Left renal pelvis (tissue), 4 donors: Measurements from ENCODE around the gene ZNF44. TPM values are rescaled to one million over a fixed set of nuclear protein-coding genes. Genes with fewer than 3 reads are reported as not detected.

Experiments used
- DNase-seq, 4 donors: peaks; one replicate each; pipeline ENCODE4 v3.0.0-alpha.2; 2013; ENCODE audit warnings: low read depth in 4 of 4, low spot score in 3 of 4
- polyA plus RNA-seq, 4 donors: library from polyadenylated mRNA; unstranded; fragments of 120-200 nt; gene quantifications; one replicate each; pipeline ENCODE4 v1.2.1, GENCODE V29; 2013; ENCODE audit not compliant: insufficient read length in 4 of 4

ZNF44 gene
- polyA plus RNA-seq, 4 donors = 11.4 to 58.2 (median 52.7) TPM

GRCh38 chr19:12265921-12266704 lies 28.6 kb downstream of the ZNF44 start:
- no peak for DNase-seq

DNA sequence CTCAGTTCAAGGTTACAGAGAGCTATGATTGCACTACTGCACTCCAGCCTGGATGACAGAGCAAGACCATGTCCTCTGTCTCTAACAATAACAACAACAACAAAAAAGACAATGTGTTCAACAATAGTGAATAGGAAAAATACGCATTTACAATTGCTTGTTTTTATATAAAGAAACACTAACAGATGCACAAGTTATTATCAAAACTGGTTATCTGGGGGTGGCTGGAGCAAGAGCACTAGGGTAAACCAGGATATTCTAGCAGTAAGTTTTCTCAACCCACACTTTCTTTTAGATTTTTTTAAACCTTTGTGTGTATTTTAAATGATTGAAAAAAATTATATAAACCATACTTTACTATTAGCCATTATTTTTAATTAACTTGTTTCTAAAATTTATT lies 33.1 kb downstream of the ZNF44 start:
- DNase-seq = no peak

- no peak for DNase-seq
These were observed 33.8 kb downstream of the ZNF44 start for GRCh38 chr19:12260861-12261260.

GRCh38 chr19:12260236-12260635 lies 34.4 kb downstream of the ZNF44 start:
- no peak for DNase-seq

DNA sequence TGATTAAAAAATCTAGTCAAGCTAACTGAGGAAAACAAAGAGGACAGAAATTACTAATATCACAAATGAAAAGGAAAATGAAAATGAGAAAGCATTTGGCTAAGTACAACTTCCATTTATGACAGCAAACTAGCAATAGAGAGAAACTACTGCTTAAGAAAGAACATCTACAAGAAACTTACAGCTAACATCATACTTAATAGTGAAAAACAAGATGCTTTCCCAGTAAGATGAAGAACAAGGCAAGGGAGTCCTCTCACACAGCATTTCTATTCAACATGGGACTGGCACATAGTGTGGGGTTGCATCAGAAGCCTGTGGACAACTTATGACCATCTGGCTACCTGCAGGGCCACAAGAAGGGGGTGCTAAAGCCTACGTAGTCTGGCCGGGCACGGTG lies 39.3 kb downstream of the ZNF44 start:
- no peak for DNase-seq

- DNase-seq = no peak
These were observed 47.0 kb downstream of the ZNF44 start for GRCh38 chr19:12247644-12248222.

- no peak for DNase-seq
These were observed 50.3 kb downstream of the ZNF44 start for GRCh38 chr19:12244370-12244769.

DNA sequence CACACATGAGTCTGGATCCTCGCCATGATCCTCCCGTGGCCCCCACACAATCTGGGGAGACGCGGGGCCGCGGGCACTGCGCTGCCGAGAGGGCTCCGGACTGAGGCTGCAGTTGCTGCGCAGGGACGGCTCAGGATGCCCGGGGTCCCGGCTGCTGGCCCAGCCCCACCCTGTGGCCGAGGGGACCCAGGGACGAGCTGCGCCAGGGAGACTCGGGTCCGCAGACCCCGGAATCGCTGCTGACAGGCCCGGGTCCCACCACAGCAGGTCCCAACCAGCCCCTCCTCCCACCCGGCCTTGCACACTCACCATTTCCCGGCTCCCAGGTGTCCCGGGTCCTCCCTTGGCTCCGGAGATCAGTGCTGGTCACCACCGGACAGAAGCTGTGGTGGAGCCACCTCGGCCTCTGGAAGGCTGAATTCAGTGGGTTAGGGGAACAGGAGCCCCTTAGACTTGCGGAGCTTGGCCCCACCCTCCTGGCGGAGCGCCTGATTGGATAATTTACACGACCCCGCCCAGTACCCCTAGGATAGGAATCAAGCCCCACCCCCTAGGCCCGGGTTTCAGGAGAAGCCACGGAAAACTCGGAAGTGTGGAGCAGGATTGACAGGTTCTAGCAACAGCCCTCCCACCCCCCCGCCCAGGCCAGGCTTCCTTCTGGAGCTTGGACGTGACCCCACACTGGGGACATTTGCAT lies 57.4 kb downstream of the ZNF44 start:
- DNase-seq = no peak

DNA sequence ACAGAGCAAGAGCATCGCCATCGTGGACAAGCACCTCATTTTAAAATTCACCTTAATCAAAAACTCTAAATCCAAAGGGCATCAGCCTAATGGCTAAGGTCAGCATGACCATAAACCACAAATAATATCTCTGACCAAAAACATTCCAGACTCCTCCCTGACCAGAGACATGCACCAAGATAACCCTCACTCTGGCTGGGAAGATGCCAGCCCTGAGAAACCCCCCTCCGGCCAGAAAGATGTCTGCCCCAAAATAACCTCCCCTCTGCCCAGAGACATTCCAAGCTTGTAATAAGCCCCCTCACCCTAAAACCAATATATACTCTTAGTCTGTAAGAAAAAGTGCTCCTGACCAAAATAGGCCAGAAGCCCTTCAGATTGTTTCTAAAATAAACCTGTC lies 61.7 kb downstream of the ZNF44 start:
- DNase-seq = no peak

DNA sequence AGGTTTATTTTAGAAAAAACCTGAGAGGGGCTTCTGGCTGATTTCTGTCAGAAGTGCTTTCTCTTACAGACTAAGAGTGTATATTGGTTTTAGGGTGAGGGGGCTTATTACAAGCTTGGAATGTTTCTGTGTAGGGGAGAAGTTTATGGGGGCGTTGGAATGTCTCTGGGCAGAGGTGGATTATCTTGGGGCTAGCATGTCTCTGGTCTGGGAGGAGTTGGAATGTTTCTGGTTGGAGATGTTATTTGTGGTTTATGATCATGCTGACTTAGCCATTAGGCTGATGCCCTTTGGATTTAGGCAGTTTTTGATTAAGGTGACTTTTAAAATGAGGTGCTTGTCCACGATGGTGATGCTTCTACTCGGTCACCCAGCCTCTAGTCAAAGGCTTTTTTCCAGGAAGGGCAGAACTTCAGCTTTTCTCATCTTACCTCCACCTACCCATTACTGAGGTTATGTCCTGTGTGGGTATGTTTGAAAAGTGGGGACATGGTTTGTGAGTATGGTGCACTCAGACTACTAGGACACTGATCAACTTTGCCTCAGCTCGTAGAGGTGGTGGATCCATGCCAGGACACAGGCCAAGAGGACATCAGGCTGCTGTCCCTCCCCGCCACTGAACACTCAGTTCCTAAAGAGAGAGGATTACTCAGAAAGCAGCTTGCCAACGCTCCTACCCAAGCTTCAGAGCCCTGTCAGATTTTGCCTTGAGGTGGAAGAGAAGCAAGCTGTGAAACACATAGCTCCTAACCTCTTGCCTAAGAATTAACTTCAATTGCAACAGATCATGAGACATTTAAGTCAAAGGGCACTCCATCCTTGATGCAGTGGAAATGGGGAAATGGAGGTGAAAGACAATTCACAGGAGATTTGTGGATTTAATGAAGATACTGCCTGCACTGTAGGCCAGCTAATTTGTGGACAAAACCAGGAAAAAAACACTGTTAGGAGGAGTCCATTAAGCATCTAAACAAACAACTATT lies 63.6 kb downstream of the ZNF44 start:
- DNase-seq = no peak

DNA sequence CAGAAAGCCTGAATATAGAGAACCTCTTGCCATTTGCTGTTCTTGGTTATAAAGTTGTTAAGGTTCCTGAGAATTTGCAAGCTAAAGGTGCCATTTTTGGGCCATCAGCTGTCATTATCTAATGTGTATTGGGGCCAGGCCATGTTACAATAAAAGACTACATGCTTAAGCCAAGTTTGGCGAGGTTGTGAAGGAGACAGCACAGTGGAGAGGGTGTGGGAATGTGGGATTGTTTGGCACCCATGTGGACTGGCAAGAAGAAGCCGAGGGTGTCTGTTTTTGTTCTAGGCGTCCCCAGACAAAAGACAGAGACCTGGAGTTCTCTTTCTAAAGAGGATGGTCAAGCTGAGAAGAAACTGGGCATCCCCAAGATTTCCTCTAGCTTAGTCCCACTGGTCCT lies 64.7 kb downstream of the ZNF44 start:
- no peak for DNase-seq

DNA sequence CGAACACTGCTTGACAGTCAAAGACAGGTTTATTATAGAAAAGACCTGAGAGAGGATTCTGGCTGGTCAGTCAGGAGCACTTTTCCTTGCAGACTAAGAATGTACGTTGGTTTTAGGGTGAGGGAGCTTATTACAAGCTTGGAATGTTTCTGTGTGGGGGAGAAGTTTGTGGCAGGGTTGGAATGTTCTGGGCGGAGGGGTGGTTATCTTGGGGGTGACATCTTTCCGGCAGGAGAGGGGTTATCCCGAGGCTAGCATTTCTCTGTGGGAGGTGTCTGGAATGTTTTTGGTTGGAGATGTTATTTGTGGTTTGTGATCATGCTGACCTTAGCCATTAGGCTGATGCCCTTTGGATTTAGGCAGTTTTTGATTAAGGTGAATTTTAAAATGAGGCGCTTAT lies 70.0 kb downstream of the ZNF44 start:
- DNase-seq = no peak

GRCh38 chr19:12222980-12223630 lies 71.6 kb downstream of the ZNF44 start:
- no peak for DNase-seq

Other genes starting within 250 kb of the ZNF44 start
- gene ZNF878, start 241.9 kb downstream of the ZNF44 start, polyA plus RNA-seq = 1 to 10 TPM in 3 of 4 donors, under 1 TPM in 1; 0.74 to 1.7 (median 1.6) TPM
- gene ZNF844, start 230.2 kb downstream of the ZNF44 start, polyA plus RNA-seq = 10 to 100 TPM; 15.1 to 37.2 (median 27.1) TPM
- gene ZNF20, start 154.5 kb downstream of the ZNF44 start, polyA plus RNA-seq = 1 to 10 TPM; 4.7 to 7.8 (median 5.9) TPM
- gene ZNF625, start 138.1 kb downstream of the ZNF44 start, polyA plus RNA-seq = 10 to 100 TPM in 3 of 4 donors, 1 to 10 TPM in 1; 6.8 to 23.9 (median 13.9) TPM
- 10 to 100 TPM; 14.5 to 22.0 (median 18.3) TPM for gene ZNF136, start 131.8 kb downstream of the ZNF44 start, polyA plus RNA-seq
- 1 to 10 TPM; 2.9 to 8.2 (median 4.9) TPM for gene ZNF563, start 38.8 kb upstream of the ZNF44 start, polyA plus RNA-seq
- 1 to 10 TPM; 3.2 to 8.4 (median 6.8) TPM for gene ZNF442, start 70.8 kb upstream of the ZNF44 start, polyA plus RNA-seq
- gene ZNF799, start 106.4 kb upstream of the ZNF44 start, polyA plus RNA-seq = 1 to 10 TPM; 4.9 to 8.6 (median 7.8) TPM
- 10 to 100 TPM in 2 of 4 donors, 1 to 10 TPM in 2; 6.7 to 13.8 (median 10.5) TPM for gene ZNF443, start 146.1 kb upstream of the ZNF44 start, polyA plus RNA-seq
- 1 to 10 TPM; 5.7 to 9.4 (median 8.7) TPM for gene ZNF709, start 189.9 kb upstream of the ZNF44 start, polyA plus RNA-seq